Frontal cortex (tissue), 4 donors: ENCODE data around the gene MSANTD3. TPM values are rescaled to one million over a fixed set of nuclear protein-coding genes. Genes with fewer than 3 reads are reported as not detected.
A peak's percentile ranks its signal among the peaks of the same experiment; 100 is the strongest.

Source experiments
- DNase-seq, 2 donors: peaks; one replicate each; pipeline ENCODE4 v3.0.0; 2012; ENCODE audit warnings: low spot score in 2 of 2
- FAIRE-seq: peaks from 2 replicates; lab custom pipeline; 2012; peaks lifted over from hg19 to GRCh38; lab: Jason Lieb, UNC
- total RNA-seq: library from RNA; depleted of rRNA; stranded (reverse); fragments of >200 nt; gene quantifications from one replicate; pipeline ENCODE4 v1.2.3, GENCODE V29; 2014
- donor health status: control.
- donor health status: control.
- donor health status: control.

MSANTD3 gene
- total RNA-seq, 1 donor from 2014 or later, result 75.4 TPM

- FAIRE-seq, result no peak
- no peak for DNase-seq
Measured at GRCh38 chr9:100455470-100455869, 28.5 kb downstream of the MSANTD3 start.

- DNase-seq (no peak), FAIRE-seq (no peak)
Measured at GRCh38 chr9:100457517-100457916, 30.6 kb downstream of the MSANTD3 start.

- FAIRE-seq (no peak), DNase-seq (no peak)
Measured at GRCh38 chr9:100459963-100460362, 33.0 kb downstream of the MSANTD3 start.

GRCh38 chr9:100465274-100465673 lies 38.3 kb downstream of the MSANTD3 start:
- DNase-seq (no peak), FAIRE-seq (no peak)

GRCh38 chr9:100465761-100466160 lies 38.8 kb downstream of the MSANTD3 start:
- FAIRE-seq (no peak), DNase-seq (no peak)

- DNase-seq (no peak), FAIRE-seq (no peak)
Measured at GRCh38 chr9:100466171-100466828, 39.4 kb downstream of the MSANTD3 start.

- DNase-seq, result no peak
- no peak for FAIRE-seq
Measured at GRCh38 chr9:100466829-100467221, 39.9 kb downstream of the MSANTD3 start.

GRCh38 chr9:100468041-100468440 lies 41.1 kb downstream of the MSANTD3 start:
- FAIRE-seq (no peak), DNase-seq (no peak)

- FAIRE-seq (no peak), DNase-seq (no peak)
Measured at GRCh38 chr9:100472268-100472667, 45.3 kb downstream of the MSANTD3 start.

- FAIRE-seq, result no peak
- peak; percentile 82 to 88 for DNase-seq
Measured at GRCh38 chr9:100472788-100473275, 45.9 kb downstream of the MSANTD3 start, which contains the start of gene TMEFF1. TMEFF1 (plus strand) TSS chr9:100473149; CDS start chr9:100473545, 396 bp downstream.

- DNase-seq, result peak; percentile 46 to 64
- FAIRE-seq, result no peak
Measured at GRCh38 chr9:100473276-100474081, 46.5 kb downstream of the MSANTD3 start.

- FAIRE-seq, result no peak
- DNase-seq, result peak in 1 of 2 donors; percentile 47
Measured at GRCh38 chr9:100474082-100474923, 47.4 kb downstream of the MSANTD3 start.

- FAIRE-seq (no peak), DNase-seq (no peak)
Measured at GRCh38 chr9:100474924-100475276, 48.0 kb downstream of the MSANTD3 start.

GRCh38 chr9:100477241-100477640 lies 50.3 kb downstream of the MSANTD3 start:
- DNase-seq (no peak), FAIRE-seq (no peak)

- DNase-seq (no peak), FAIRE-seq (no peak)
Measured at GRCh38 chr9:100478192-100478591, 51.2 kb downstream of the MSANTD3 start.

GRCh38 chr9:100479820-100480219 lies 52.9 kb downstream of the MSANTD3 start:
- DNase-seq (no peak), FAIRE-seq (no peak)

GRCh38 chr9:100485196-100485595 lies 58.3 kb downstream of the MSANTD3 start:
- FAIRE-seq, result no peak
- no peak for DNase-seq

- FAIRE-seq (peak; percentile 26), DNase-seq (no peak)
Measured at GRCh38 chr9:100486479-100487176, 59.7 kb downstream of the MSANTD3 start.

GRCh38 chr9:100488177-100488576 lies 61.2 kb downstream of the MSANTD3 start:
- no peak for DNase-seq
- FAIRE-seq, result peak; percentile 45

- no peak for DNase-seq
- no peak for FAIRE-seq
Measured at GRCh38 chr9:100489836-100490235, 62.9 kb downstream of the MSANTD3 start.
